ENCODE data around the gene NTM.

- no peak for TF ChIP-seq EZH2phosphoT487 (IDR thresholded peaks at IDR 0.05; ENCODE audit: insufficient read depth, low read depth)
- no peak for TF ChIP-seq EZH2 (IDR thresholded peaks at IDR 0.05; ENCODE audit: insufficient read depth, poor library complexity, severe bottlenecking)
These were observed 886.3 kb downstream of the NTM start for GRCh38 chr11:132256528-132257279.

Measured in GM23248 (cell line).